ENCODE data around the gene AGBL4.

GRCh38 chr1:48540587-48540986 lies 1483.2 kb downstream of the AGBL4 start:
- TF ChIP-seq CTCF (IDR thresholded peaks at IDR 0.05) (no peak), ZFX (IDR thresholded peaks at IDR 0.05; ENCODE audit: borderline replicate concordance) (no peak)

Data from 22Rv1 (cell line).